Stimulated activated naive CD4-positive, alpha-beta T cell (primary cell): ENCODE measurements around the gene YKT6.

Experiments used
- DNase-seq, 6 experiments: peaks; one replicate each; lab custom pipeline; 2025; lab: John Stamatoyannopoulos, UW

Gene YKT6

GRCh38 chr7:44258865-44259546, 58.2 kb downstream of the YKT6 start:
- no peak for DNase-seq

GRCh38 chr7:44259547-44260457, 59.0 kb downstream of the YKT6 start:
- DNase-seq = no peak

- DNase-seq = no peak
Observed at GRCh38 chr7:44261240-44261639, 60.5 kb downstream of the YKT6 start.

GRCh38 chr7:44262031-44262430, 61.3 kb downstream of the YKT6 start:
- no peak for DNase-seq

- no peak for DNase-seq
Observed at GRCh38 chr7:44263326-44264082, 62.7 kb downstream of the YKT6 start.
